GM19463 (cell line): ENCODE data around the gene ETF1.
A peak's percentile ranks its signal among the peaks of the same experiment; 100 is the strongest.
"Not testable (repeated sequence)": the region's sequence is repeated elsewhere in the genome, so short reads cannot be mapped to it uniquely, and the experiment has no call there.

ENCODE experiments used
- ATAC-seq: cut with Tn5 transposase; IDR thresholded peaks from one replicate; pipeline ENCODE4 v1.9.1; 2021; ENCODE audit warnings: mild to moderate bottlenecking, moderate library complexity; ENCODE audit not compliant: unreplicated experiment

The ETF1 gene

GRCh38 chr5:138491669-138492559, 51.1 kb downstream of the ETF1 start:
- peak; percentile 100 for ATAC-seq

GRCh38 chr5:138491284-138491648, 51.8 kb downstream of the ETF1 start:
- no peak for ATAC-seq

GRCh38 chr5:138490648-138491283, 52.3 kb downstream of the ETF1 start:
- ATAC-seq, result no peak

- ATAC-seq, result no peak
Measured at GRCh38 chr5:138489683-138490061, 53.4 kb downstream of the ETF1 start.

- no peak for ATAC-seq
Measured at GRCh38 chr5:138488481-138488945, 54.5 kb downstream of the ETF1 start.

- no peak for ATAC-seq
Measured at GRCh38 chr5:138482638-138483037, 60.4 kb downstream of the ETF1 start.

GRCh38 chr5:138476918-138477317, 66.1 kb downstream of the ETF1 start:
- no peak for ATAC-seq

- ATAC-seq, result not testable (repeated sequence)
Measured at GRCh38 chr5:138473151-138473550, 69.9 kb downstream of the ETF1 start.

- ATAC-seq, result no peak
Measured at GRCh38 chr5:138472353-138472752, 70.7 kb downstream of the ETF1 start.

GRCh38 chr5:138471052-138471361, 72.0 kb downstream of the ETF1 start:
- ATAC-seq, result no peak

- no peak for ATAC-seq
Measured at GRCh38 chr5:138470322-138471051, 72.5 kb downstream of the ETF1 start.

- no peak for ATAC-seq
Measured at GRCh38 chr5:138469540-138470321, 73.3 kb downstream of the ETF1 start.

- no peak for ATAC-seq
Measured at GRCh38 chr5:138468966-138469539, 74.0 kb downstream of the ETF1 start.

- no peak for ATAC-seq
Measured at GRCh38 chr5:138468133-138468965, 74.7 kb downstream of the ETF1 start.

GRCh38 chr5:138467711-138468132, 75.3 kb downstream of the ETF1 start:
- ATAC-seq, result no peak

GRCh38 chr5:138466900-138467710, 75.9 kb downstream of the ETF1 start:
- ATAC-seq, result no peak

GRCh38 chr5:138466125-138466899, 76.7 kb downstream of the ETF1 start:
- ATAC-seq, result no peak
